B cell (primary cell): ENCODE data around the gene TMEM131.

Source experiments
- EZH2 ChIP-seq: IDR thresholded peaks from 2 replicates; pipeline ENCODE4 v1.6.1; 2012; ENCODE audit warnings: borderline replicate concordance, low read depth, mild to moderate bottlenecking, moderate library complexity, low read length; ENCODE audit not compliant: insufficient read depth, poor library complexity, severe bottlenecking
- TF ChIP-seq, protein P1 (sequence below): fragments of 200-600 bp; IDR thresholded peaks from one replicate; pipeline ENCODE4 v1.8.0; 2022; ENCODE audit warnings: antibody characterized with exemption, mild to moderate bottlenecking

DNA sequence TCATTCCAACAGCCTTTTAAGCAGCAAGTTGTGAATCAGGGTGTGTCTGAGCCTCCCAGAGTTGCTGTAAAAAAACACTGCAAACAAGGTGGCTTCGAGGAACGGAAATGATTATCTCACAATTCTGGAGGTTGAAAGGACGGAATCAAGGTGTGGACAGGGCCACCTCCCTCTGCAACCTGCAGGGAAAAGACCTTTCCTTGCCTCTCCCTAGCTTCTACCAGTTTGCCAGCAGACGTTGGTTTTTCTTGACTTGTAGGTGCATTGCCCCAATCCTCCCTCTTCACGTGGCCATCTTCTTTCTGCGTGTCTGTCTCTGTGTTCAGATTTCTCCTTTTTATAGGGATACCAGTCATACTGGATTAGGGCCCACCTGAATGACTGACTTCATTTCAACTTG lies 24.8 kb upstream of the TMEM131 start:
- TF ChIP-seq, protein P1, sequence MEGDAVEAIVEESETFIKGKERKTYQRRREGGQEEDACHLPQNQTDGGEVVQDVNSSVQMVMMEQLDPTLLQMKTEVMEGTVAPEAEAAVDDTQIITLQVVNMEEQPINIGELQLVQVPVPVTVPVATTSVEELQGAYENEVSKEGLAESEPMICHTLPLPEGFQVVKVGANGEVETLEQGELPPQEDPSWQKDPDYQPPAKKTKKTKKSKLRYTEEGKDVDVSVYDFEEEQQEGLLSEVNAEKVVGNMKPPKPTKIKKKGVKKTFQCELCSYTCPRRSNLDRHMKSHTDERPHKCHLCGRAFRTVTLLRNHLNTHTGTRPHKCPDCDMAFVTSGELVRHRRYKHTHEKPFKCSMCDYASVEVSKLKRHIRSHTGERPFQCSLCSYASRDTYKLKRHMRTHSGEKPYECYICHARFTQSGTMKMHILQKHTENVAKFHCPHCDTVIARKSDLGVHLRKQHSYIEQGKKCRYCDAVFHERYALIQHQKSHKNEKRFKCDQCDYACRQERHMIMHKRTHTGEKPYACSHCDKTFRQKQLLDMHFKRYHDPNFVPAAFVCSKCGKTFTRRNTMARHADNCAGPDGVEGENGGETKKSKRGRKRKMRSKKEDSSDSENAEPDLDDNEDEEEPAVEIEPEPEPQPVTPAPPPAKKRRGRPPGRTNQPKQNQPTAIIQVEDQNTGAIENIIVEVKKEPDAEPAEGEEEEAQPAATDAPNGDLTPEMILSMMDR, result no peak
- no peak for TF ChIP-seq EZH2
